Smooth muscle cell (in vitro differentiated cells): ENCODE data around the gene KIRREL3. TPM values are rescaled to one million over a fixed set of nuclear protein-coding genes. Genes with fewer than 3 reads are reported as not detected.

Experiments used
- DNase-seq: peaks from one replicate; lab custom pipeline; 2025; ENCODE audit not compliant: unreplicated experiment; lab: John Stamatoyannopoulos, UW
- H2AFZ ChIP-seq: fragments of 200-600 bp; sonication (generic); 2 replicates; pipeline ENCODE4 v1.6.0; 2016; ENCODE audit warnings: antibody characterized with exemption, low read depth, mild to moderate bottlenecking
- H3F3A ChIP-seq: fragments of 200-600 bp; sonication (generic); 2 replicates; pipeline ENCODE4 v1.6.0; 2017; ENCODE audit warnings: antibody characterized with exemption, low read depth
- H3K27ac ChIP-seq: fragments of 200-600 bp; sonication (generic); 2 replicates; pipeline ENCODE4 v1.5.1; 2016; ENCODE audit warnings: low read depth, mild to moderate bottlenecking
- H3K27me3 ChIP-seq: fragments of 200-600 bp; sonication (generic); 2 replicates; pipeline ENCODE4 v1.6.1; 2016; ENCODE audit warnings: low read depth, mild to moderate bottlenecking
- H3K36me3 ChIP-seq: fragments of 200-600 bp; sonication (generic); 2 replicates; pipeline ENCODE4 v1.5.1; 2016; ENCODE audit warnings: low read depth
- H3K4me1 ChIP-seq: fragments of 200-600 bp; sonication (generic); 2 replicates; pipeline ENCODE4 v1.5.1; 2016; ENCODE audit warnings: low read depth
- H3K4me2 ChIP-seq: fragments of 200-600 bp; sonication (generic); 2 replicates; pipeline ENCODE4 v1.6.0; 2016; ENCODE audit warnings: mild to moderate bottlenecking
- H3K4me3 ChIP-seq: fragments of 200-600 bp; sonication (generic); 2 replicates; pipeline ENCODE4 v1.5.1; 2016; ENCODE audit warnings: mild to moderate bottlenecking
- H3K79me2 ChIP-seq: fragments of 200-600 bp; sonication (generic); 2 replicates; pipeline ENCODE4 v1.6.0; 2016; ENCODE audit warnings: low read depth, mild to moderate bottlenecking
- H3K9ac ChIP-seq: fragments of 200-600 bp; sonication (generic); 2 replicates; pipeline ENCODE4 v1.6.0; 2016; ENCODE audit warnings: low read depth
- H3K9me3 ChIP-seq: fragments of 200-600 bp; sonication (generic); replicated peaks from 2 replicates; pipeline ENCODE4 v1.5.1; 2016; ENCODE audit warnings: low read depth
- H4K20me1 ChIP-seq: fragments of 200-600 bp; sonication (generic); 2 replicates; pipeline ENCODE4 v1.6.0; 2016; ENCODE audit warnings: low read depth
- WGBS: methylation state at CpG from one replicate; pipeline ENCODE4 v1.1.7; 2016; ENCODE audit warnings: low lambda C conversion rate; 5-methylcytosine and 5-hydroxymethylcytosine counted together
- polyA plus RNA-seq: library from polyadenylated mRNA; unstranded; fragments of >200 nt; fragmentation: Nextera tagmentation; extraction: Ambion mirVana; gene quantifications from 2 replicates; pipeline ENCODE4 v1.2.1, GENCODE V29; 2016
- total RNA-seq: library from RNA; depleted of rRNA; stranded (reverse); fragments of >200 nt; gene quantifications from 2 replicates; pipeline ENCODE4 v1.2.3, GENCODE V29; 2014
- TF ChIP-seq, protein P1 (sequence below): fragments of 200-600 bp; sonication (generic); IDR thresholded peaks from 2 replicates; pipeline ENCODE4 v1.5.1; 2017; ENCODE audit warnings: borderline replicate concordance, mild to moderate bottlenecking, antibody characterized with exemption; ENCODE audit not compliant: insufficient read depth, poor library complexity, severe bottlenecking

KIRREL3 gene
- total and polyA plus RNA-seq, 2 experiments from 2014 or later: 1.2 TPM; not detected in 1

- DNase-seq: no peak
- Histone ChIP-seq H2AFZ (no peak overlapping the region), H3K4me1 (peaks cover 28% of the 10 kb centered on the region), H3K36me3 (no peaks in the 10 kb centered on the region), H4K20me1 (no peaks in the 10 kb centered on the region), H3K27ac (no peak overlapping the region), H3F3A (no peaks in the 10 kb centered on the region), H3K9me3 (no peaks in the 10 kb centered on the region), H3K9ac (no peak overlapping the region), H3K4me3 (no peak overlapping the region), H3K27me3 (peaks cover 19% of the 10 kb centered on the region), H3K79me2 (no peaks in the 10 kb centered on the region), H3K4me2 (no peak overlapping the region)
- 80% methylated on average over 7 of the region's 7 CpGs for WGBS
- TF ChIP-seq, protein P1, sequence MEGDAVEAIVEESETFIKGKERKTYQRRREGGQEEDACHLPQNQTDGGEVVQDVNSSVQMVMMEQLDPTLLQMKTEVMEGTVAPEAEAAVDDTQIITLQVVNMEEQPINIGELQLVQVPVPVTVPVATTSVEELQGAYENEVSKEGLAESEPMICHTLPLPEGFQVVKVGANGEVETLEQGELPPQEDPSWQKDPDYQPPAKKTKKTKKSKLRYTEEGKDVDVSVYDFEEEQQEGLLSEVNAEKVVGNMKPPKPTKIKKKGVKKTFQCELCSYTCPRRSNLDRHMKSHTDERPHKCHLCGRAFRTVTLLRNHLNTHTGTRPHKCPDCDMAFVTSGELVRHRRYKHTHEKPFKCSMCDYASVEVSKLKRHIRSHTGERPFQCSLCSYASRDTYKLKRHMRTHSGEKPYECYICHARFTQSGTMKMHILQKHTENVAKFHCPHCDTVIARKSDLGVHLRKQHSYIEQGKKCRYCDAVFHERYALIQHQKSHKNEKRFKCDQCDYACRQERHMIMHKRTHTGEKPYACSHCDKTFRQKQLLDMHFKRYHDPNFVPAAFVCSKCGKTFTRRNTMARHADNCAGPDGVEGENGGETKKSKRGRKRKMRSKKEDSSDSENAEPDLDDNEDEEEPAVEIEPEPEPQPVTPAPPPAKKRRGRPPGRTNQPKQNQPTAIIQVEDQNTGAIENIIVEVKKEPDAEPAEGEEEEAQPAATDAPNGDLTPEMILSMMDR: no peak
Observed at GRCh38 chr11:126599217-126599897, 401.2 kb downstream of the KIRREL3 start.

DNA sequence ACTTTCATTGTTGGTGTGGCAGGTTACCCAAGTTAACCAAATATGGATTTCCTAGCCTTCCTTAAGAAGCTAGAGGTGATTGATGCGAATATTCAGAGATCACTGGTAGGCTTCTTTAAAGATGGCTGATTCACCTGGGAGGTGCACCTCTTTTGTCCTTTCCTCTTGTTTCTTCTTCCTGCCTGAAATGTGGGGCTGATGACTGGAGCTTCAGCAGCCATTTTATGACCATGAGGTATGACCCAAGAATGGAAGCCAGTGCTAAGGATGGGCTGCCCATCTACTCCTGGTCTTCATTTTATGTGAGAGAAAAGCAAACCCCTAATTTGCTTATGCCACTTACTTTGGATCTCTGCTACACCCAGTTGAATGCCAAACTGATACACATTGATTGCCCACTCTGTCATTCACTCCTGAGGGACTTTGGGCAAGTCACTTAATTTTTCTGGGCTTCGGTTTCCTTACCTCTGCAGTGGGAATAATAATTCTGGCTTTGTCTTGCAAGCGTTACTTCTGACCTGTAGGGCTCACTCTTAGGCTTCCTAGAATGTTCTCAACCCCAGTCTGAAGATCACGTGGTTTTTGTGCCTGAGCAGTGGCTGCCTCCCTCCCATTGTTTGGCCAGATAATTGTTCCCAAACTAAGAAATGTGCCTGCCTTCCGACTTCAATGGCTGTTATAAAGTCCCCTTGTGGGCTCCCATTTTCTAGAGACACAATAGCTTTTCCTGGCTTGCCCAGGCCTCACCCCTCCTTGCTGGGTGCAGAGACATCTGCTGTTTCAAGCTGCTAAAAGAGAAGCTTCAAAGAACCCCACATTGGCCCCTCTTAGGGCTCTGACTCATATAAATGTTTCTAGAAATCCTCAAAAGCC, 402.0 kb downstream of the KIRREL3 start:
- Histone ChIP-seq H3K9ac (no peak overlapping the region), H3K9me3 (no peaks in the 10 kb centered on the region), H3K36me3 (no peaks in the 10 kb centered on the region), H2AFZ (no peak overlapping the region), H3K4me1 (peaks cover 28% of the 10 kb centered on the region), H4K20me1 (no peaks in the 10 kb centered on the region), H3K4me3 (no peak overlapping the region), H3K27ac (no peak overlapping the region), H3K4me2 (no peak overlapping the region), H3K79me2 (no peaks in the 10 kb centered on the region), H3F3A (no peaks in the 10 kb centered on the region), H3K27me3 (peaks cover 12% of the 10 kb centered on the region)
- DNase-seq: no peak
- TF ChIP-seq, protein P1: no peak
- WGBS: 84% methylated on average over 5 of the region's 5 CpGs

GRCh38 chr11:126597041-126597440, 403.5 kb downstream of the KIRREL3 start:
- Histone ChIP-seq H3K9me3 (no peaks in the 10 kb centered on the region), H3K9ac (no peak overlapping the region), H3F3A (no peaks in the 10 kb centered on the region), H3K79me2 (no peaks in the 10 kb centered on the region), H3K4me1 (peaks cover 20% of the 10 kb centered on the region), H3K27me3 (peaks cover 9% of the 10 kb centered on the region), H3K4me2 (no peak overlapping the region), H4K20me1 (no peaks in the 10 kb centered on the region), H3K27ac (no peak overlapping the region), H3K36me3 (no peaks in the 10 kb centered on the region), H3K4me3 (no peak overlapping the region), H2AFZ (no peak overlapping the region)
- 78% methylated on average over 10 of the region's 10 CpGs for WGBS
- DNase-seq: no peak
- TF ChIP-seq, protein P1: no peak
